NOMO-1 treated with dmso at 0.1 percent for 144 hours (cell line): ENCODE measurements around the gene POGLUT3.

Experiments used
- DNase-seq: peaks from one replicate; lab custom pipeline; 2025; ENCODE audit not compliant: unreplicated experiment; lab: John Stamatoyannopoulos, UW

Gene POGLUT3

GRCh38 chr11:108498046-108498815 lies at the start of gene POGLUT3:
TSS of gene POGLUT3 (minus strand) at chr11:108498384. CDS start at chr11:108498366, 18 bp downstream.
- DNase-seq, result peak; percentile 31

- no peak for DNase-seq
These were observed 47.8 kb upstream of the POGLUT3 start for GRCh38 chr11:108545909-108546501.

GRCh38 chr11:108543316-108543964 lies 45.3 kb upstream of the POGLUT3 start:
- no peak for DNase-seq

GRCh38 chr11:108541531-108541930 lies 43.3 kb upstream of the POGLUT3 start:
- DNase-seq, result no peak

GRCh38 chr11:108538502-108538901 lies 40.3 kb upstream of the POGLUT3 start:
- DNase-seq, result no peak

GRCh38 chr11:108538022-108538424 lies 39.8 kb upstream of the POGLUT3 start:
- DNase-seq, result no peak

GRCh38 chr11:108536783-108537182 lies 38.6 kb upstream of the POGLUT3 start:
- DNase-seq, result no peak

- no peak for DNase-seq
These were observed 37.3 kb upstream of the POGLUT3 start for GRCh38 chr11:108535384-108535955.

GRCh38 chr11:108534274-108534882 lies 36.2 kb upstream of the POGLUT3 start:
- DNase-seq, result no peak

GRCh38 chr11:108530426-108530825 lies 32.2 kb upstream of the POGLUT3 start:
- DNase-seq, result no peak

- DNase-seq, result no peak
These were observed 29.2 kb upstream of the POGLUT3 start for GRCh38 chr11:108527382-108527781.

- DNase-seq, result no peak
These were observed 27.0 kb upstream of the POGLUT3 start for GRCh38 chr11:108525161-108525560.

GRCh38 chr11:108524422-108524821 lies 26.2 kb upstream of the POGLUT3 start:
- no peak for DNase-seq

- no peak for DNase-seq
These were observed 24.1 kb upstream of the POGLUT3 start for GRCh38 chr11:108522318-108522717.

GRCh38 chr11:108518581-108518980 lies 20.4 kb upstream of the POGLUT3 start:
- no peak for DNase-seq

- DNase-seq, result no peak
These were observed 17.9 kb upstream of the POGLUT3 start for GRCh38 chr11:108516125-108516524.

- DNase-seq, result no peak
These were observed 14.5 kb upstream of the POGLUT3 start for GRCh38 chr11:108512708-108513107.

GRCh38 chr11:108511851-108512474 lies 13.8 kb upstream of the POGLUT3 start:
- no peak for DNase-seq

- DNase-seq, result no peak
These were observed 10.7 kb upstream of the POGLUT3 start for GRCh38 chr11:108508653-108509593.

- no peak for DNase-seq
These were observed 3.2 kb upstream of the POGLUT3 start for GRCh38 chr11:108501396-108501795.
